Liver (tissue), 9 donors: ENCODE data around the gene PSMD12. TPM values are rescaled to one million over a fixed set of nuclear protein-coding genes. Genes with fewer than 3 reads are reported as not detected.

Experiments
- DNase-seq: peaks from one replicate; pipeline ENCODE4 v3.0.0-alpha.2; 2017; ENCODE audit warnings: low spot score
- H3K27ac ChIP-seq, 2 donors: one replicate each; pipeline ENCODE4 v1.7.0; 2013; ENCODE audit warnings: inconsistent platforms in 2 of 2, low read length in 2 of 2, control low read depth in 1 of 2, low read depth in 1 of 2, mild to moderate bottlenecking in 1 of 2
- H3K27me3 ChIP-seq, 4 donors: one replicate each; pipeline versions ENCODE4 v1.6.1 to v1.7.0; 2013; ENCODE audit warnings: low read length in 3 of 4, inconsistent platforms in 1 of 4, mild to moderate bottlenecking in 1 of 4, moderate library complexity in 1 of 4; ENCODE audit not compliant: control insufficient read depth in 4 of 4, insufficient read depth in 4 of 4
- H3K36me3 ChIP-seq, 4 donors: one replicate each; pipeline versions ENCODE4 v1.6.1 to v1.7.0; 2013; ENCODE audit warnings: low read length in 3 of 4, mild to moderate bottlenecking in 3 of 4, low read depth in 1 of 4, moderate library complexity in 1 of 4; ENCODE audit not compliant: control insufficient read depth in 4 of 4, insufficient read depth in 3 of 4
- H3K4me1 ChIP-seq, 4 donors: one replicate each; pipeline versions ENCODE4 v1.6.1 to v1.7.0; 2013; ENCODE audit warnings: low read length in 3 of 4, mild to moderate bottlenecking in 3 of 4, moderate library complexity in 1 of 4; ENCODE audit not compliant: control insufficient read depth in 4 of 4, insufficient read depth in 4 of 4
- H3K4me3 ChIP-seq, 3 donors: one replicate each; pipeline versions ENCODE4 v1.6.1 to v1.7.0; 2013; ENCODE audit warnings: low read length in 3 of 3, control low read depth in 1 of 3, low read depth in 1 of 3, mild to moderate bottlenecking in 1 of 3
- H3K9ac ChIP-seq, 2 donors: one replicate each; pipeline ENCODE4 v1.7.0; 2013; ENCODE audit warnings: low read length in 2 of 2, mild to moderate bottlenecking in 2 of 2, moderate library complexity in 2 of 2, control low read depth in 1 of 2, low read depth in 1 of 2
- H3K9me3 ChIP-seq, 4 donors: one replicate each; pipeline versions ENCODE4 v1.6.1 to v1.7.0; 2013; ENCODE audit warnings: low read length in 3 of 4; ENCODE audit not compliant: control insufficient read depth in 4 of 4
- ATF3 ChIP-seq: IDR thresholded peaks from 2 replicates; pipeline ENCODE4 v1.6.1; 2016; ENCODE audit warnings: antibody characterized with exemption
- CTCF ChIP-seq: fragments of 150-350 bp; IDR thresholded peaks from 2 replicates; pipeline ENCODE4 v1.5.1; 2017; ENCODE audit warnings: improper control_type of control experiment, low read depth, low read length; ENCODE audit not compliant: missing input control
- EGR1 ChIP-seq, 2 donors: IDR thresholded peaks; 2 replicates each; pipeline ENCODE4 v1.6.1; 2016 to 2018; ENCODE audit warnings: antibody characterized with exemption in 2 of 2, low read depth in 2 of 2
- FOXA1 ChIP-seq: IDR thresholded peaks from 2 replicates; pipeline ENCODE4 v1.6.1; 2016; ENCODE audit warnings: antibody characterized with exemption
- FOXA2 ChIP-seq: IDR thresholded peaks from 2 replicates; pipeline ENCODE4 v1.6.1; 2016; ENCODE audit warnings: antibody characterized with exemption
- GABPA ChIP-seq, 2 donors: IDR thresholded peaks in 1 of 2; conservative IDR thresholded peaks in 1 of 2; 2 replicates each; pipeline ENCODE4 v1.6.1; 2016; ENCODE audit warnings: antibody characterized with exemption in 2 of 2, mild to moderate bottlenecking in 1 of 2, moderate library complexity in 1 of 2
- HNF4A ChIP-seq, 2 donors: conservative IDR thresholded peaks; 2 replicates each; pipeline ENCODE4 v1.6.1; 2016; ENCODE audit warnings: antibody characterized with exemption in 2 of 2, mild to moderate bottlenecking in 2 of 2
- HNF4G ChIP-seq: IDR thresholded peaks from 2 replicates; pipeline ENCODE4 v1.6.1; 2016; ENCODE audit warnings: antibody characterized with exemption
- JUND ChIP-seq, 2 donors: IDR thresholded peaks; 2 replicates each; pipeline ENCODE4 v1.6.1; 2016; ENCODE audit warnings: antibody characterized with exemption in 2 of 2
- MAX ChIP-seq: IDR thresholded peaks from 2 replicates; pipeline ENCODE4 v1.6.1; 2016; ENCODE audit warnings: antibody characterized with exemption
- NR2F2 ChIP-seq: IDR thresholded peaks from 2 replicates; pipeline ENCODE4 v1.6.1; 2016; ENCODE audit warnings: antibody characterized with exemption
- RAD21 ChIP-seq, 2 donors: IDR thresholded peaks; 2 replicates each; pipeline ENCODE4 v1.6.1; 2016; ENCODE audit warnings: antibody characterized with exemption in 2 of 2, mild to moderate bottlenecking in 2 of 2
- REST ChIP-seq: IDR thresholded peaks from 2 replicates; pipeline ENCODE4 v1.6.1; 2016; ENCODE audit warnings: antibody characterized with exemption, mild to moderate bottlenecking
- RXRA ChIP-seq, 2 donors: IDR thresholded peaks; 2 replicates each; pipeline ENCODE4 v1.6.1; 2017 to 2018; ENCODE audit warnings: antibody characterized with exemption in 2 of 2, mild to moderate bottlenecking in 1 of 2
- SP1 ChIP-seq: IDR thresholded peaks from 2 replicates; pipeline ENCODE4 v1.6.1; 2018; ENCODE audit warnings: antibody characterized with exemption, mild to moderate bottlenecking
- TAF1 ChIP-seq: conservative IDR thresholded peaks from 2 replicates; pipeline ENCODE4 v1.6.1; 2016; ENCODE audit warnings: antibody characterized with exemption, mild to moderate bottlenecking
- YY1 ChIP-seq: IDR thresholded peaks from 2 replicates; pipeline ENCODE4 v1.6.1; 2016; ENCODE audit warnings: antibody characterized with exemption, mild to moderate bottlenecking
- ZBTB33 ChIP-seq: IDR thresholded peaks from 2 replicates; pipeline ENCODE4 v1.6.1; 2016; ENCODE audit warnings: antibody characterized with exemption
- WGBS: extraction: QIAGEN DNeasy Blood & Tissue Kit; methylation state at CpG from one replicate; pipeline ENCODE4 v1.1.7; 2013; 5-methylcytosine and 5-hydroxymethylcytosine counted together
- polyA plus RNA-seq, 2 donors: library from polyadenylated mRNA; stranded (reverse) in 1 of 2; unstranded in 1 of 2; fragments of 200-250 nt in 1 of 2; fragments of >200 nt in 1 of 2; fragmentation: Nextera tagmentation in 1 of 2; extraction: Ambion mirVana in 1 of 2; gene quantifications; one replicate each; pipeline versions ENCODE4 v1.2.1 to v1.2.3, GENCODE V29; 2013 to 2015
- total RNA-seq, 2 donors: library from RNA; depleted of rRNA; stranded (reverse); fragments of >200 nt; gene quantifications; one replicate each; pipeline ENCODE4 v1.2.3, GENCODE V29; 2014
- donor health status: healthy.
- donor health status: healthy.
- donor health status: healthy.
- donor health status: healthy.
- donor health status: healthy.

Gene PSMD12
- total and polyA plus RNA-seq, 4 donors, result 17.3 to 34.0 (median 25.7) TPM

- no peaks in the 10 kb centered on the region for H3K9me3 ChIP-seq
- no peak overlapping the region for H3K4me3 ChIP-seq
- DNase-seq, result no peak
- no peaks in the 10 kb centered on the region for H3K36me3 ChIP-seq
- no peaks in the 10 kb centered on the region for H3K4me1 ChIP-seq
- H3K27me3 ChIP-seq, result no peaks in the 10 kb centered on the region
- H3K9ac ChIP-seq, result no peak overlapping the region
- TF ChIP-seq SP1, result no peak
- no peak for TF ChIP-seq RXRA (IDR thresholded peaks at IDR 0.05)
- no peak for TF ChIP-seq GABPA (IDR thresholded peaks at IDR 0.05 in 1 of 2, conservative IDR thresholded peaks at IDR 0.05 in 1 of 2)
- no peak for TF ChIP-seq ATF3
- no peak for TF ChIP-seq HNF4G
- no peak for TF ChIP-seq EGR1 (IDR thresholded peaks at IDR 0.05; ENCODE audit: low read depth in 2 of 2)
- TF ChIP-seq ZBTB33, result no peak
- no peak for TF ChIP-seq FOXA1
- no peak for TF ChIP-seq MAX
- TF ChIP-seq RAD21 (IDR thresholded peaks at IDR 0.05), result no peak
- no peak for TF ChIP-seq CTCF
- no peak for TF ChIP-seq YY1
- TF ChIP-seq NR2F2, result no peak
- no peak for TF ChIP-seq JUND (IDR thresholded peaks at IDR 0.05)
- no peak for TF ChIP-seq FOXA2
- TF ChIP-seq HNF4A (conservative IDR thresholded peaks at IDR 0.05), result no peak
- TF ChIP-seq REST, result no peak
- no peak overlapping the region for H3K27ac ChIP-seq
- 82% methylated on average over 4 of the region's 4 CpGs for WGBS
Measured at GRCh38 chr17:67311575-67311974, 54.8 kb downstream of the PSMD12 start.

- 97% methylated on average over 10 of the region's 10 CpGs for whole genome bisulfite sequencing
- Histone ChIP-seq H3K27ac (no peak overlapping the region), H3K27me3 (no peaks in the 10 kb centered on the region), H3K9ac (no peak overlapping the region), H3K4me3 (no peak overlapping the region), H3K4me1 (no peaks in the 10 kb centered on the region), H3K36me3 (no peaks in the 10 kb centered on the region), H3K9me3 (no peaks in the 10 kb centered on the region)
- no peak for DNase-seq
- TF ChIP-seq FOXA1, result no peak
- no peak for TF ChIP-seq ZBTB33
- no peak for TF ChIP-seq TAF1
- TF ChIP-seq ATF3, result no peak
- no peak for TF ChIP-seq GABPA (IDR thresholded peaks at IDR 0.05 in 1 of 2, conservative IDR thresholded peaks at IDR 0.05 in 1 of 2)
- no peak for TF ChIP-seq REST
- no peak for TF ChIP-seq RAD21 (IDR thresholded peaks at IDR 0.05)
- no peak for TF ChIP-seq JUND (IDR thresholded peaks at IDR 0.05)
- no peak for TF ChIP-seq EGR1 (IDR thresholded peaks at IDR 0.05; ENCODE audit: low read depth in 2 of 2)
- TF ChIP-seq RXRA (IDR thresholded peaks at IDR 0.05), result no peak
- no peak for TF ChIP-seq SP1
Measured at GRCh38 chr17:67310406-67310805, 56.0 kb downstream of the PSMD12 start.
